Keratinocyte (primary cell): ENCODE results near the gene STX17. TPM values are rescaled to one million over a fixed set of nuclear protein-coding genes. Genes with fewer than 3 reads are reported as not detected.

Experiments used
- DNase-seq: peaks from one replicate; pipeline ENCODE4 v3.0.0-alpha.2; 2011; ENCODE audit warnings: low read depth, missing footprints, low spot score
- FAIRE-seq: peaks from 2 replicates; lab custom pipeline; 2011; peaks lifted over from hg19 to GRCh38; lab: Jason Lieb, UNC
- H2AFZ ChIP-seq: 2 replicates; pipeline ENCODE4 v1.6.0; 2012; ENCODE audit warnings: low read length, control low read depth, inconsistent platforms; ENCODE audit not compliant: control insufficient read depth
- H3K27ac ChIP-seq: 2 replicates; pipeline ENCODE4 v1.5.1; 2011; ENCODE audit warnings: low read length; ENCODE audit not compliant: control insufficient read depth, insufficient read depth
- H3K27me3 ChIP-seq: 3 replicates; pipeline ENCODE4 v1.6.0; 2011; ENCODE audit warnings: low read length; ENCODE audit not compliant: control insufficient read depth, insufficient read depth; ENCODE audit errors: extremely low read depth
- H3K36me3 ChIP-seq, 2 experiments: 2 replicates in 1 of 2; 3 replicates in 1 of 2; pipeline ENCODE4 v1.5.1; 2011; ENCODE audit warnings: low read length in 2 of 2, mild to moderate bottlenecking in 1 of 2; ENCODE audit not compliant: control insufficient read depth in 2 of 2, insufficient read depth in 2 of 2; ENCODE audit errors: extremely low read depth in 1 of 2
- H3K4me1 ChIP-seq: 3 replicates; pipeline ENCODE4 v1.5.1; 2011; ENCODE audit warnings: low read length; ENCODE audit not compliant: control insufficient read depth, insufficient read depth; ENCODE audit errors: extremely low read depth
- H3K4me2 ChIP-seq: 3 replicates; pipeline ENCODE4 v1.6.0; 2011; ENCODE audit warnings: low read depth, low read length; ENCODE audit not compliant: control insufficient read depth, insufficient read depth; ENCODE audit errors: extremely low read depth
- H3K4me3 ChIP-seq, 3 experiments: fragments of 200-600 bp in 1 of 3; sonication (generic) in 1 of 3; 2 replicates in 2 of 3; 3 replicates in 1 of 3; pipeline ENCODE4 v1.5.1; 2011 to 2016; ENCODE audit warnings: low read length in 3 of 3, mild to moderate bottlenecking in 3 of 3, control low read depth in 2 of 3, inconsistent platforms in 1 of 3, low read depth in 1 of 3, mixed read lengths in 1 of 3, mixed run types in 1 of 3, moderate library complexity in 1 of 3; ENCODE audit not compliant: control insufficient read depth in 2 of 3, insufficient read depth in 2 of 3; ENCODE audit errors: extremely low read depth in 1 of 3
- H3K79me2 ChIP-seq: 2 replicates; pipeline ENCODE4 v1.6.0; 2012; ENCODE audit warnings: low read length; ENCODE audit not compliant: control insufficient read depth, insufficient read depth
- H3K9ac ChIP-seq: 3 replicates; pipeline ENCODE4 v1.6.0; 2011; ENCODE audit warnings: low read length; ENCODE audit not compliant: control insufficient read depth, insufficient read depth; ENCODE audit errors: extremely low read depth
- H3K9me1 ChIP-seq: 3 replicates; pipeline ENCODE4 v1.6.0; 2011; ENCODE audit warnings: low read length; ENCODE audit not compliant: control insufficient read depth, insufficient read depth; ENCODE audit errors: extremely low read depth
- H3K9me3 ChIP-seq: 2 replicates; pipeline ENCODE4 v1.5.1; 2012; ENCODE audit warnings: low read depth, low read length; ENCODE audit not compliant: control insufficient read depth
- H4K20me1 ChIP-seq: 3 replicates; pipeline ENCODE4 v1.6.0; 2011; ENCODE audit warnings: low read length; ENCODE audit not compliant: control insufficient read depth, insufficient read depth; ENCODE audit errors: extremely low read depth
- CTCF ChIP-seq, 3 experiments: IDR thresholded peaks in 1 of 3; conservative IDR thresholded peaks in 1 of 3; optimal IDR thresholded peaks in 1 of 3; 2 replicates in 2 of 3; 3 replicates in 1 of 3; pipeline versions ENCODE3 to v1.5.1; 2011; ENCODE audit warnings: low read length in 3 of 3, mild to moderate bottlenecking in 3 of 3, moderate library complexity in 2 of 3, control low read depth in 1 of 3, inconsistent platforms in 1 of 3; ENCODE audit not compliant: insufficient read depth in 2 of 3; ENCODE audit errors: extremely low read depth in 1 of 3
- EZH2 ChIP-seq: IDR thresholded peaks from one replicate; pipeline ENCODE4 v1.6.1; 2012; ENCODE audit warnings: inconsistent platforms, mild to moderate bottlenecking, low read length, moderate library complexity
- dilution Hi-C: fragments of 300-500 bp; cut with MboI; formaldehyde crosslinking; loops from one replicate; pipeline ENCODE4 v1.7.0; 2020; ENCODE audit warnings: low sequenced_read_pairs; ENCODE audit not compliant: extremely low pct_ligation_motif_present
- polyA plus RNA-seq, 5 experiments: library from polyadenylated mRNA; depleted of rRNA in 3 of 5; stranded (reverse) in 3 of 5; stranded (forward) in 1 of 5; unstranded in 1 of 5; fragments of >200 nt; gene quantifications; 1 replicate in 1 of 5; 2 replicates in 3 of 5; 3 replicates in 1 of 5; pipeline versions ENCODE4 v1.2.1 to v1.2.3, GENCODE V29; 2011 to 2012; ENCODE audit warnings: missing spikeins in 2 of 5, low read depth in 1 of 5, low replicate concordance in 1 of 5

The STX17 gene
- polyA plus RNA-seq, 1 donor (not counting 4 experiments of a cell fraction or from before 2014, with no cell fraction given) = 12.6 TPM

DNA sequence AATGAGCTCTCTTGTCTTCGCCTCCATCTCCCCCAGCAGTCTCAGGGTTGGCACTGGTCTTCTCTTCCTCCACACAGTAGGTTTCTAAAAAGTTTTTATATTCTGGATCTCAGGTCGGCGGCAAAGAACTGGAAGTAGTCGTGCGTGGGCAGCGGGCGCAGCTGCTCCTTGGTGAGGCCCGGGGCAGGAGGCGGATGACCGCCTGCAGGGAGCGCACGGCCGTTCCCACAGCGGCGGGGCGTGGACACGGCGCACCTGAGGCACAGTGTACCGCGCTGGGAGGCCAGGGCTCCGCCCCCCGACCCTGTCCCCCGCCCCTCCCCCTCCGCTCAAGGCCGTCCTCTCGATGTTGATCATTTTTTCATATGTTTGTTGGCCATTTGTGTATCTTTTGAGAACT is 92.4 kb downstream of the STX17 start:
- H3K4me1 ChIP-seq = no peaks in the 10 kb centered on the region
- H2AFZ ChIP-seq = no peak overlapping the region
- no peaks in the 10 kb centered on the region for H4K20me1 ChIP-seq
- no peaks in the 10 kb centered on the region for H3K79me2 ChIP-seq
- H3K4me2 ChIP-seq = no peak overlapping the region
- DNase-seq (no peak), FAIRE-seq (no peak)
- no peak for TF ChIP-seq CTCF (optimal IDR thresholded peaks at IDR 0.05 in 1 of 3, IDR thresholded peaks at IDR 0.05 in 1 of 3, conservative IDR thresholded peaks at IDR 0.05 in 1 of 3; ENCODE audit: extremely low read depth in 1 of 3, insufficient read depth in 2 of 3, low read length in 3 of 3)
- no peak overlapping the region for H3K9ac ChIP-seq
- no peak overlapping the region for H3K27ac ChIP-seq
- H3K36me3 ChIP-seq = peaks cover 6 to 8% of the 10 kb centered on the region in 2 experiments
- dilution Hi-C loops = no loop called here
- H3K9me3 ChIP-seq = peaks cover 3% of the 10 kb centered on the region
- no peaks in the 10 kb centered on the region for H3K27me3 ChIP-seq
- H3K9me1 ChIP-seq = no peaks in the 10 kb centered on the region
- H3K4me3 ChIP-seq = no peak overlapping the region

DNA sequence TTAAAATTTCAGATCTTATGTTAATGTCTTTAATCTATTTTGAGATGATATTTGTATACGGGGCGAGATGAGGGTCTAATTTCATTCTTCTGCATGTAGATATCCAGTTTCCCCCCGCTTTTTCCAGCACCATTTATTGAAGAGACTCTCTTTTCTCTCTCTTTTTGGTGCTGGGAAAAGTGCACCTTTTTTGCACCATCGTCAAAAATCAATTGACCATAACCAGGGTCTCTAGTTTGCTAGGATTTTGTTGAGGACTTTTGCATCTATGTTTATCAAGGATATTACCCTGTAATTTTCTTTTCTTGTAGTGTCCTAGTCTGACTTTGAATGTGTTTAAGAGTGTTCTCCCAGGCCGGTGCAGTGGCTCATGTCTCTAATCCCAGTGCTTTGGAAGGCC is 93.3 kb downstream of the STX17 start:
- dilution Hi-C loops = no loop called here
- Histone ChIP-seq H3K9ac (no peak overlapping the region), H2AFZ (no peak overlapping the region)

More for the DNA sequence above, 93.3 kb downstream of the STX17 start:
- DNase-seq (no peak), FAIRE-seq (no peak)
- H3K9me3 ChIP-seq = no peaks in the 10 kb centered on the region
- H3K36me3 ChIP-seq = peaks cover 13 to 14% of the 10 kb centered on the region in 2 experiments
- no peaks in the 10 kb centered on the region for H3K27me3 ChIP-seq
- no peak overlapping the region for H3K27ac ChIP-seq
- H4K20me1 ChIP-seq = no peaks in the 10 kb centered on the region
- no peak overlapping the region for H3K4me3 ChIP-seq
- no peaks in the 10 kb centered on the region for H3K9me1 ChIP-seq
- no peak overlapping the region for H3K4me2 ChIP-seq
- no peak for TF ChIP-seq CTCF (optimal IDR thresholded peaks at IDR 0.05 in 1 of 3, IDR thresholded peaks at IDR 0.05 in 1 of 3, conservative IDR thresholded peaks at IDR 0.05 in 1 of 3; ENCODE audit: extremely low read depth in 1 of 3, insufficient read depth in 2 of 3, low read length in 3 of 3)
- TF ChIP-seq EZH2 = no peak
- no peaks in the 10 kb centered on the region for H3K4me1 ChIP-seq
- no peaks in the 10 kb centered on the region for H3K79me2 ChIP-seq
